H1 (cell line): ENCODE data around the gene VWCE. TPM values are rescaled to one million over a fixed set of nuclear protein-coding genes. Genes with fewer than 3 reads are reported as not detected.

Source experiments
- CTCF ChIA-PET: fragments of 300-600 bp; sonication (Branson Sonifier 250); formaldehyde crosslinking; loops from one replicate; lab custom pipeline; 2021; ENCODE audit not compliant: partially characterized antibody; lab: Charles Lee
- POLR2A ChIA-PET: fragments of 300-600 bp; sonication (Branson Sonifier 250); formaldehyde crosslinking; loops from one replicate; lab custom pipeline; 2021; ENCODE audit warnings: inconsistent platforms; ENCODE audit not compliant: partially characterized antibody; lab: Charles Lee
- DNase-seq, 2 experiments: peaks; one replicate each; pipeline versions ENCODE4 v3.0.0 to v3.0.0-alpha.2; 2010 to 2022; ENCODE audit warnings: low spot score in 2 of 2, low read depth in 1 of 2, mixed read lengths in 1 of 2
- FAIRE-seq: peaks from 2 replicates; lab custom pipeline; 2011; peaks lifted over from hg19 to GRCh38; lab: Jason Lieb, UNC
- H2AFZ ChIP-seq: 2 replicates; pipeline ENCODE4 v1.8.1; 2012; ENCODE audit warnings: low read length, inconsistent platforms
- H2AK5ac ChIP-seq: 2 replicates; pipeline ENCODE4 v1.6.1; 2013; ENCODE audit warnings: low read depth, low read length
- H2BK120ac ChIP-seq: replicated peaks from 2 replicates; pipeline ENCODE3; 2013; ENCODE audit warnings: low read depth, low read length, inconsistent platforms
- H2BK12ac ChIP-seq: 2 replicates; pipeline ENCODE4 v1.6.1; 2013; ENCODE audit warnings: low read depth, low read length
- H2BK15ac ChIP-seq: 2 replicates; pipeline ENCODE4 v1.6.1; 2013; ENCODE audit warnings: low read length
- H2BK20ac ChIP-seq: 2 replicates; pipeline ENCODE4 v1.6.1; 2013; ENCODE audit warnings: low read length
- H2BK5ac ChIP-seq: 2 replicates; pipeline ENCODE4 v1.6.1; 2013; ENCODE audit warnings: low read depth, low read length
- H3K14ac ChIP-seq: 2 replicates; pipeline ENCODE4 v1.6.1; 2013; ENCODE audit warnings: inconsistent platforms; ENCODE audit not compliant: insufficient read length
- H3K18ac ChIP-seq: 2 replicates; pipeline ENCODE4 v1.6.1; 2013; ENCODE audit warnings: low read length; ENCODE audit errors: extremely low read depth
- H3K23ac ChIP-seq: 2 replicates; pipeline ENCODE4 v1.6.1; 2013; ENCODE audit warnings: inconsistent platforms; ENCODE audit not compliant: insufficient read length
- H3K23me2 ChIP-seq: 2 replicates; pipeline ENCODE4 v1.6.1; 2013; ENCODE audit warnings: low read depth, low read length
- H3K27ac ChIP-seq: 2 replicates; pipeline ENCODE4 v1.6.1; 2011; ENCODE audit warnings: low read depth, low read length, inconsistent platforms
- H3K27me3 ChIP-seq, 4 experiments: replicated peaks in 1 of 4; 1 replicate in 1 of 4; 2 replicates in 3 of 4; pipeline versions ENCODE4 v1.6.1 to v1.8.1; 2011 to 2013; ENCODE audit warnings: low read length in 3 of 4, mild to moderate bottlenecking in 3 of 4, inconsistent platforms in 2 of 4, mixed read lengths in 2 of 4, moderate library complexity in 1 of 4; ENCODE audit not compliant: control insufficient read depth in 3 of 4, insufficient read depth in 3 of 4; ENCODE audit errors: extremely low read depth in 1 of 4
- H3K36me3 ChIP-seq, 4 experiments: 2 replicates each; pipeline versions ENCODE4 v1.6.1 to v1.8.1; 2011 to 2013; ENCODE audit warnings: mild to moderate bottlenecking in 4 of 4, low read length in 3 of 4, moderate library complexity in 2 of 4, control low read depth in 1 of 4, inconsistent platforms in 1 of 4; ENCODE audit not compliant: insufficient read depth in 4 of 4, control insufficient read depth in 2 of 4
- H3K4ac ChIP-seq: replicated peaks from 2 replicates; pipeline ENCODE3; 2013; ENCODE audit warnings: low read length, low read depth, mixed read lengths, inconsistent platforms; ENCODE audit not compliant: insufficient read length
- H3K4me1 ChIP-seq, 4 experiments: replicated peaks in 1 of 4; 1 replicate in 1 of 4; 2 replicates in 3 of 4; pipeline versions ENCODE4 v1.6.1 to v1.8.1; 2011 to 2013; ENCODE audit warnings: low read length in 3 of 4, inconsistent platforms in 2 of 4, mixed read lengths in 1 of 4; ENCODE audit not compliant: insufficient read depth in 4 of 4, control insufficient read depth in 3 of 4
- H3K4me2 ChIP-seq, 2 experiments: 2 replicates each; pipeline versions ENCODE4 v1.6.1 to v1.8.1; 2011 to 2013; ENCODE audit warnings: low read depth in 2 of 2, low read length in 2 of 2, control low read depth in 1 of 2, inconsistent platforms in 1 of 2, mild to moderate bottlenecking in 1 of 2; ENCODE audit not compliant: insufficient read depth in 1 of 2
- H3K4me3 ChIP-seq, 4 experiments: fragments of 200-600, 300-600 bp in 1 of 4; sonication (generic), shearing (Covaris generic), sonication (Bioruptor Twin) in 1 of 4; 2 replicates each; pipeline versions ENCODE4 v1.5.1 to v1.8.1; 2011 to 2016; ENCODE audit warnings: low read length in 4 of 4, low read depth in 3 of 4, control low read depth in 2 of 4, inconsistent platforms in 2 of 4, mild to moderate bottlenecking in 2 of 4, mixed read lengths in 1 of 4, moderate library complexity in 1 of 4; ENCODE audit not compliant: insufficient read depth in 2 of 4; ENCODE audit errors: extremely low read depth in 1 of 4
- H3K56ac ChIP-seq: replicated peaks from 2 replicates; pipeline ENCODE3; 2013; ENCODE audit warnings: low read depth, mild to moderate bottlenecking, mixed read lengths, low read length, inconsistent platforms; ENCODE audit not compliant: insufficient read length
- H3K79me1 ChIP-seq: 2 replicates; pipeline ENCODE4 v1.6.1; 2013; ENCODE audit warnings: low read depth, low read length, control low read depth
- H3K79me2 ChIP-seq, 2 experiments: 2 replicates each; pipeline versions ENCODE4 v1.6.1 to v1.8.1; 2012 to 2013; ENCODE audit warnings: low read length in 2 of 2, mild to moderate bottlenecking in 2 of 2, inconsistent platforms in 1 of 2; ENCODE audit not compliant: insufficient read depth in 2 of 2, control insufficient read depth in 1 of 2
- H3K9ac ChIP-seq, 4 experiments: replicated peaks in 1 of 4; 1 replicate in 1 of 4; 2 replicates in 3 of 4; pipeline versions ENCODE4 v1.6.1 to v1.8.1; 2011 to 2013; ENCODE audit warnings: low read depth in 3 of 4, low read length in 3 of 4, control low read depth in 2 of 4, mild to moderate bottlenecking in 2 of 4, moderate library complexity in 2 of 4, inconsistent platforms in 1 of 4; ENCODE audit errors: extremely low read depth in 1 of 4
- H3K9me3 ChIP-seq, 2 experiments: 2 replicates each; pipeline versions ENCODE4 v1.6.1 to v1.8.1; 2012 to 2013; ENCODE audit warnings: mild to moderate bottlenecking in 2 of 2, moderate library complexity in 2 of 2, control low read depth in 1 of 2, inconsistent platforms in 1 of 2, low read depth in 1 of 2, low read length in 1 of 2, mixed read lengths in 1 of 2; ENCODE audit not compliant: insufficient read depth in 2 of 2
- H4K20me1 ChIP-seq, 2 experiments: replicated peaks in 1 of 2; 2 replicates each; pipeline versions ENCODE3 to v1.8.1; 2011 to 2013; ENCODE audit warnings: inconsistent platforms in 2 of 2, low read length in 2 of 2, mild to moderate bottlenecking in 1 of 2; ENCODE audit not compliant: insufficient read depth in 2 of 2, control insufficient read depth in 1 of 2
- H4K5ac ChIP-seq: 2 replicates; pipeline ENCODE4 v1.6.1; 2013; ENCODE audit warnings: low read length, low read depth, mixed read lengths, inconsistent platforms; ENCODE audit not compliant: insufficient read length
- H4K8ac ChIP-seq: 2 replicates; pipeline ENCODE4 v1.8.0; 2013; ENCODE audit warnings: mild to moderate bottlenecking, moderate library complexity, low read length, inconsistent platforms; ENCODE audit not compliant: insufficient read depth; ENCODE audit errors: extremely low read depth
- H4K91ac ChIP-seq: replicated peaks from 2 replicates; pipeline ENCODE3; 2013; ENCODE audit warnings: low read length, mixed read lengths, inconsistent platforms; ENCODE audit not compliant: insufficient read length
- BRCA1 ChIP-seq: IDR thresholded peaks from 2 replicates; pipeline ENCODE4 v1.6.1; 2012; ENCODE audit warnings: low read depth, low read length, improper control_type of control experiment
- JUND ChIP-seq: IDR thresholded peaks from 2 replicates; pipeline ENCODE4 v1.6.1; 2011; ENCODE audit warnings: mild to moderate bottlenecking, improper control_type of control experiment, low read length
- MAX ChIP-seq: IDR thresholded peaks from 2 replicates; pipeline ENCODE4 v1.6.1; 2012; ENCODE audit warnings: inconsistent platforms
- NANOG ChIP-seq: IDR thresholded peaks from 2 replicates; pipeline ENCODE4 v1.6.1; 2011; ENCODE audit warnings: low read length, low read depth, mild to moderate bottlenecking, inconsistent platforms; ENCODE audit not compliant: insufficient read depth, poor library complexity, severe bottlenecking
- NRF1 ChIP-seq: IDR thresholded peaks from 2 replicates; pipeline ENCODE4 v1.6.1; 2011; ENCODE audit warnings: mild to moderate bottlenecking, low read depth, low read length, improper control_type of control experiment
- RFX5 ChIP-seq: IDR thresholded peaks from 2 replicates; pipeline ENCODE4 v1.6.1; 2011; ENCODE audit warnings: low read depth, low read length, improper control_type of control experiment, borderline replicate concordance
- TAF1 ChIP-seq: IDR thresholded peaks from 2 replicates; pipeline ENCODE4 v1.6.1; 2011; ENCODE audit warnings: mild to moderate bottlenecking, low read depth, low read length
- TCF12 ChIP-seq: IDR thresholded peaks from 2 replicates; pipeline ENCODE4 v1.6.1; 2011; ENCODE audit warnings: low read depth, mild to moderate bottlenecking, low read length
- WGBS, 2 experiments: shearing (Covaris generic) in 1 of 2; methylation state at CpG; one replicate each; pipeline versions ENCODE4 v1.1.6 to v1.1.7; 2013 to 2015; ENCODE audit warnings: low lambda C conversion rate in 2 of 2, mixed read lengths in 2 of 2, inconsistent platforms in 1 of 2, low coverage in 1 of 2, missing lambda C conversion rate in 1 of 2; ENCODE audit not compliant: insufficient replicate concordance in 2 of 2, insufficient coverage in 1 of 2, insufficient read length in 1 of 2; ENCODE audit errors: extremely low coverage in 1 of 2, missing lambda C conversion rate in 1 of 2; 5-methylcytosine and 5-hydroxymethylcytosine counted together
- polyA plus RNA-seq, 7 experiments: library from polyadenylated mRNA; depleted of rRNA in 3 of 7; stranded (reverse) in 5 of 7; unstranded in 2 of 7; fragments of >200 nt in 5 of 7; fragments of 200-250 nt in 2 of 7; gene quantifications; 1 replicate in 5 of 7; 2 replicates in 1 of 7; 4 replicates in 1 of 7; pipeline versions ENCODE4 v1.2.1 to v1.2.3, GENCODE V29; 2011 to 2013; ENCODE audit warnings: missing spikeins in 2 of 7, mixed read lengths in 2 of 7
- total RNA-seq: library from RNA; stranded (reverse); fragmentation: NEBNext Ultra II Directional; extraction: Animal tissue kit (Norgen Biotek cat#: 25700); gene quantifications from 2 replicates; pipeline ENCODE4 v1.2.1, GENCODE V29; 2021

The VWCE gene
- total and polyA plus RNA-seq, 2 of the 8 experiments (the other 6 are each of a cell fraction or from before 2014, with no cell fraction given): 9.5 to 12.3 TPM

GRCh38 chr11:61280883-61281580 lies 14.1 kb downstream of the VWCE start:
- CTCF ChIA-PET: interaction anchor here (0.8 to 1.7 kb wide), 9 partner anchors 9 to 104 kb away, joined by 3 to 10 read pairs (median 4); partner anchors contain the start of gene VWCE
- H3K9ac ChIP-seq: no peak overlapping the region
- TF ChIP-seq MAX (no peak), TCF12 (no peak), NRF1 (no peak), JUND (no peak), BRCA1 (no peak), TAF1 (no peak), RFX5 (no peak), NANOG (no peak)

More at GRCh38 chr11:61280883-61281580, 14.1 kb downstream of the VWCE start:
- no peak overlapping the region for H3K23ac ChIP-seq
- H3K56ac ChIP-seq: no peak overlapping the region
- no peak overlapping the region for H4K91ac ChIP-seq
- no peak overlapping the region for H3K14ac ChIP-seq
- no peaks in the 10 kb centered on the region for H3K23me2 ChIP-seq
- no peak overlapping the region for H2BK15ac ChIP-seq
- H2BK12ac ChIP-seq: no peak overlapping the region
- H3K4ac ChIP-seq: no peak overlapping the region
- H4K8ac ChIP-seq: peak overlapping the region; percentile 16; the same call in 1 of the 2 replicates
- H4K20me1 ChIP-seq: peaks cover 0 to 3% of the 10 kb centered on the region in 2 experiments
- 89 to 100% methylated on average over 1 to 19 of the region's 20 CpGs for WGBS, 2 experiments
- no peak for FAIRE-seq
- POLR2A ChIA-PET: interaction anchor here (1.0 to 4.5 kb wide), 10 partner anchors 8 to 149 kb away, joined by 3 to 54 read pairs (median 3); partner anchors contain the start of genes CPSF7, CYB561A3, DDB1 and SDHAF2
- H4K5ac ChIP-seq: no peak overlapping the region
- H3K4me1 ChIP-seq: peaks cover 0 to 8% (median 5%) of the 10 kb centered on the region in 4 experiments; a peak in 4 of 7 replicates
- H3K79me1 ChIP-seq: no peaks in the 10 kb centered on the region
- peak overlapping the region in 1 of 2 experiments; percentile 63; a peak in 1 of 4 replicates for H3K4me2 ChIP-seq
- no peak overlapping the region for H2AFZ ChIP-seq
- no peak overlapping the region for H3K18ac ChIP-seq
- H3K27me3 ChIP-seq: peaks cover 0 to 5% (median under 1%) of the 10 kb centered on the region in 4 experiments; a peak in 4 of 7 replicates
- H2BK5ac ChIP-seq: no peak overlapping the region
- peaks cover 2 to 9% (median 2%) of the 10 kb centered on the region in 4 experiments; a peak in 5 of 8 replicates for H3K36me3 ChIP-seq
- no peak overlapping the region for H2BK20ac ChIP-seq
- H2AK5ac ChIP-seq: no peak overlapping the region
- no peak for DNase-seq
- no peak overlapping the region for H2BK120ac ChIP-seq
- no peaks in the 10 kb centered on the region for H3K79me2 ChIP-seq
- no peak overlapping the region for H3K27ac ChIP-seq
- no peak overlapping the region for H3K4me3 ChIP-seq
- no peaks in the 10 kb centered on the region; a peak in 1 of 4 replicates for H3K9me3 ChIP-seq
